ENCODE data around the gene RAB33B.

DNA sequence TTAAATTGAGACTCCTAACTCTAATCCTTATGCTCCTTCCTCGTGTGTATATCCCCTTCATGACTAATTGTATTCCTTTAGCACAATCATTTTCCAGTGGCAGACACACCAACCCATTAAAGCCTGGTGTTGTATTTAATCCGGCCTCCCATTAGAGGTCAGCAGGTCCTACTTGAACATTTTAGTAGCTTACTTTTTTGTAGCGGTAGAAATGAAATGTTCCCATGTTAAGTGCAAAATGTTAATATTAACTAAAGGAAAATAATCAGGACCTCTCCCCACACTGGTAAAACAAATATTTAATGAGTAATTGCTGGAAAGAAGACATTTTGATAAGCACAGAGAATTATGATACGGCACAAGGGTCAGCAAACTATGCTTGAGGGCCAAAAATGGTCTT is 3.4 kb downstream of the RAB33B start:
- TF ChIP-seq POLR2A (IDR thresholded peaks at IDR 0.05; ENCODE audit: low read depth, low read length) (no peak), POLR2AphosphoS5 (IDR thresholded peaks at IDR 0.05; ENCODE audit: low read depth, low read length) (no peak), TAF1 (IDR thresholded peaks at IDR 0.05; ENCODE audit: low read depth, low read length) (no peak), POU2F2 (IDR thresholded peaks at IDR 0.05; ENCODE audit: low read depth, low read length) (no peak), PAX5 (IDR thresholded peaks at IDR 0.05; ENCODE audit: insufficient read depth, low read length, severe bottlenecking) (no peak), SPI1 (IDR thresholded peaks at IDR 0.05; ENCODE audit: low read depth, low read length) (no peak)

All from GM12891 (cell line).